Cardiac fibroblast (primary cell): Measurements from ENCODE around the gene GNAS.

ENCODE experiments used
- DNase-seq, 2 donors: peaks; one replicate each; pipeline versions ENCODE4 v3.0.0 to v3.0.0-alpha.2; 2010; ENCODE audit warnings: low read depth in 2 of 2
- H3K4me3 ChIP-seq, 2 donors: replicated peaks in 1 of 2; 1 replicate in 1 of 2; 2 replicates in 1 of 2; pipeline ENCODE4 v1.5.1; 2011; ENCODE audit warnings: low read depth in 2 of 2, low read length in 2 of 2, mild to moderate bottlenecking in 2 of 2, moderate library complexity in 1 of 2
- CTCF ChIP-seq: IDR thresholded peaks from one replicate; pipeline ENCODE4 v1.5.1; 2011; ENCODE audit warnings: low read depth, mild to moderate bottlenecking, low read length, inconsistent platforms

Gene GNAS

GRCh38 chr20:58811334-58811733, 41.2 kb upstream of the GNAS start:
- H3K4me3 ChIP-seq: no peak overlapping the region
- TF ChIP-seq CTCF: no peak
- DNase-seq: no peak

- no peak overlapping the region for H3K4me3 ChIP-seq
- DNase-seq: no peak
- TF ChIP-seq CTCF: no peak
Observed at GRCh38 chr20:58813369-58813768, 39.1 kb upstream of the GNAS start.

- TF ChIP-seq CTCF: no peak
- no peak for DNase-seq
- H3K4me3 ChIP-seq: no peak overlapping the region
Observed at GRCh38 chr20:58815448-58815847, 37.1 kb upstream of the GNAS start.

DNA sequence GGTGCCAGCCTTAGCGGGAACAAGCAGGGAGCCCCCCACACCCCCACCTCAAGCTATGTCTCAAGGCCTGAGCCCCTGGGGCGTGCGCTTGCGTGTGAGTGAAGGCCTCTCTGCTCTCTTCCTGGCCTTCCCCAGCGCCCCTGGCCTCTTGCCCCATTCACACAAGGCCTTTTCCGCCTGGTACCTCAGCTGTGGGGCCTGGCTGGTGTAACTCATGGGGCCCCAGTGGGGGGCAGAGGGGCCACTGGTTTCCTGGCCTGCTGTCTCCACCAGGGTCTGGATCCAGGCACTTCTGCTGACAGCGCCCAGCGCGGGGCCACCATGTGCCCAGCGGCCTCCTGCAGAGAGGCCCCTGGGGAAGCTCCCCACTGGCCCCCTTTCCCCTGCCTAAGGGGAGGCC, 36.5 kb upstream of the GNAS start:
- DNase-seq: no peak
- no peak for TF ChIP-seq CTCF
- no peak overlapping the region for H3K4me3 ChIP-seq

DNA sequence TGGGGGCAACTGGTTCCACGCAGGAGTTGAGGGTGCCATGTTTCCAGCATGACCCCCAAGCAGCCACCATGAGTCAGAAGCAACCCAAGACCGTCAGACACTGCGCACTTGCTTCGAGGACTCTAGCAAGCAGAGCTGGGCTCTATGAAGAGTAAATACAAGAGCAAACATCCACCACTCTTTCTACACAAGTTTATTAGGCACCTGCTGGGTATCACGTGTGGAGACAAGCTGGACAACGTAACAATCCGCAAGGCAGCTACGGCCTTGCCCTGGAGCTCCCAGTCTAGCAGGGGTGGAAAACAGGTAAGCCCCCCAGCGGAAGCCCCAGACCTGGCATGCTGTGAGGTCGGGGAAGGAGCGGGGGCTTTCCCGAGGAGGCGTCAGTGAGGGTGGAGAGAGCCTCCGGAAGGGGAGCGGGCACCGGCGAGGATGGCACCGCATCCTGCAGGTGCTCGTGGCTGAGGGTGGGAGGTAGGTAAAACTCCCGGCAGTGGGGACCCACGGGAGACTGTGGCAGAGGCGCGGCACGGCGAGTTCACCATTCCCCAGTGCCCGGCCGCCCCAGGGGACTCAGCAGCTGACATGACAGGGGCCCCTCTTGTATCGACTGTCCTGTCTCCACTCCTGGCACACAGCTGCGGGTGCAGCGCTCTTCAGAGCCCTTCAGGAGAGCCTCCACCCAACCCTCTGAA, 35.4 kb upstream of the GNAS start:
- H3K4me3 ChIP-seq: no peak overlapping the region
- no peak for TF ChIP-seq CTCF
- DNase-seq: no peak

- no peak overlapping the region for H3K4me3 ChIP-seq
- TF ChIP-seq CTCF: no peak
- no peak for DNase-seq
Observed at GRCh38 chr20:58817748-58818147, 34.8 kb upstream of the GNAS start.
